Measurements from ENCODE around the gene RNF41. TPM values are rescaled to one million over a fixed set of nuclear protein-coding genes. Genes with fewer than 3 reads are reported as not detected.

The RNF41 gene
- total and polyA plus RNA-seq, 2 of the 13 experiments (the other 11 are each of a cell fraction or from before 2014, with no cell fraction given), result 27.1 to 39.4 TPM

- ChIA-PET POLR2A (interaction anchor here (1.2 to 3.4 kb wide), 8 partner anchors 16 to 230 kb away, joined by 3 to 30 read pairs (median 6); partner anchors contain the start of genes ESYT1, RPL41, SMARCC2 and ZC3H10), CTCF (ENCODE audit: low intra/inter-chr PET ratio, low total read pairs) (no interaction called here)
- no peak for FAIRE-seq
- Histone ChIP-seq H3K27me3 (ENCODE audit: control insufficient read depth in 1 of 2, insufficient read depth in 2 of 2, low read length in 2 of 2) (no peaks in the 10 kb centered on the region; a peak in 1 of 5 replicates), H4K20me1 (ENCODE audit: insufficient read depth, low read length) (peaks cover 28% of the 10 kb centered on the region), H3K27ac (ENCODE audit: extremely low read length, insufficient read depth, low read length) (peak overlapping the region; percentile 87), H3K9ac (ENCODE audit: insufficient read depth, low read depth, low read length) (peak overlapping the region; percentile 100), H3K4me3 (replicated peaks in 1 of 3; ENCODE audit: insufficient read depth in 1 of 3, low read depth in 2 of 3, low read length in 3 of 3) (peak overlapping the region; percentile 92 to 99 (median 95)), H2AFZ (ENCODE audit: low read length) (no peak overlapping the region), H3K79me2 (ENCODE audit: insufficient read depth, low read length) (peaks cover 25% of the 10 kb centered on the region), H3K4me1 (ENCODE audit: insufficient read depth, low read length) (peaks cover 50% of the 10 kb centered on the region), H3K36me3 (replicated peaks in 1 of 2; ENCODE audit: control insufficient read depth in 1 of 2, insufficient read depth in 2 of 2, low read length in 2 of 2) (peaks cover 22 to 41% of the 10 kb centered on the region in 2 experiments), H3K4me2 (ENCODE audit: low read depth, low read length) (peak overlapping the region; percentile 83), H3K9me3 (ENCODE audit: low read length) (no peaks in the 10 kb centered on the region)
- ATAC-seq, result no peak
- 79% methylated on average over 8 of the region's 8 CpGs for WGBS (ENCODE audit: low lambda C conversion rate)
- in situ Hi-C loops (cut with HindIII; ENCODE audit: extremely low pct_ligation_motif_present, low pct_unique_long_range_greater_than_20kb), result loop anchor here (5.0 kb wide), 1 partner anchor 37 kb away; no protein-coding TSS in a partner anchor
- intact Hi-C loops (cut with micrococcal nuclease; ENCODE audit: unreplicated experiment), result loop anchor here (2.0 to 5.0 kb wide), 2 partner anchors 33 kb away; no protein-coding TSS in a partner anchor
- no peak for DNase-seq (ENCODE audit: low spot score)
- BruUV-seq (replicated peaks), result no TSS peak
- TF ChIP-seq POLR2A (IDR thresholded peaks at IDR 0.05; ENCODE audit: insufficient read depth in 1 of 2, low read depth in 2 of 2, low read length in 2 of 2), result 0 out of 4 replicates have a peak, but pooled peaks of 1 of the 2 experiments have one; percentile 8
- TF ChIP-seq UBTF (CRISPR knock-in tag; IDR thresholded peaks at IDR 0.05), result no peak; the same call in 1 of the 2 replicates
- peak; percentile 53 for TF ChIP-seq RBFOX2 (IDR thresholded peaks at IDR 0.05; ENCODE audit: low read depth, low read length)
- 0 out of 2 replicates have a peak, but pooled peaks have one; percentile 49 for TF ChIP-seq MBD4 (IDR thresholded peaks at IDR 0.05; ENCODE audit: borderline replicate concordance, low read length)
- TF ChIP-seq ZNF7 (CRISPR knock-in tag; IDR thresholded peaks at IDR 0.05), result no peak
- TF ChIP-seq ZNF772 (CRISPR knock-in tag; IDR thresholded peaks at IDR 0.05), result no peak
- TF ChIP-seq ONECUT2 (CRISPR knock-in tag; IDR thresholded peaks at IDR 0.05), result no peak
- peak; percentile 43 for TF ChIP-seq POLR2G (IDR thresholded peaks at IDR 0.05; ENCODE audit: low read depth, low read length)
- no peak for TF ChIP-seq ZSCAN31 (CRISPR knock-in tag; IDR thresholded peaks at IDR 0.05; ENCODE audit: low read depth)
- TF ChIP-seq TFAP4 (IDR thresholded peaks at IDR 0.05; ENCODE audit: borderline replicate concordance, low read depth), result 0 out of 2 replicates have a peak, but pooled peaks have one; percentile 20
These were observed 62.1 kb downstream of the RNF41 start for GRCh38 chr12:56159482-56160192.

All from HepG2 (cell line).